ENCODE results near the gene SLC25A22. TPM values are rescaled to one million over a fixed set of nuclear protein-coding genes. Genes with fewer than 3 reads are reported as not detected.
A peak's percentile ranks its signal among the peaks of the same experiment; 100 is the strongest.

The SLC25A22 gene
- total RNA-seq, 1 donor from 2014 or later, result 10.3 TPM

GRCh38 chr11:767238-767637 is 30.8 kb downstream of the SLC25A22 start:
- Histone ChIP-seq H3K4me1 (peaks cover 5% of the 10 kb centered on the region), H3K4me3 (no peak overlapping the region), H3K9me3 (no peaks in the 10 kb centered on the region), H3K27me3 (no peaks in the 10 kb centered on the region), H3K36me3 (peaks cover 0 to 46% of the 10 kb centered on the region in 2 donors), H3K27ac (no peak overlapping the region)
- no peak for DNase-seq (ENCODE audit: extremely low spot score in 2 of 2)
- intact Hi-C loops (cut with DNase I), result no loop called here
- no peak for TF ChIP-seq POLR2AphosphoS5 (IDR thresholded peaks at IDR 0.05; ENCODE audit: insufficient read depth in 1 of 2, low read depth in 1 of 2)
- no peak for TF ChIP-seq POLR2A (IDR thresholded peaks at IDR 0.05)
- no peak for TF ChIP-seq CTCF (IDR thresholded peaks at IDR 0.05)

GRCh38 chr11:766936-767210 is 31.2 kb downstream of the SLC25A22 start:
- DNase-seq (ENCODE audit: extremely low spot score in 2 of 2), result no peak
- Histone ChIP-seq H3K36me3 (peaks cover 0 to 42% of the 10 kb centered on the region in 2 donors), H3K4me3 (no peak overlapping the region), H3K27ac (no peak overlapping the region), H3K27me3 (no peaks in the 10 kb centered on the region), H3K4me1 (peaks cover 6% of the 10 kb centered on the region), H3K9me3 (no peaks in the 10 kb centered on the region)
- no peak for TF ChIP-seq POLR2AphosphoS5 (IDR thresholded peaks at IDR 0.05; ENCODE audit: insufficient read depth in 1 of 2, low read depth in 1 of 2)
- no peak for TF ChIP-seq CTCF (IDR thresholded peaks at IDR 0.05)
- no peak for TF ChIP-seq POLR2A (IDR thresholded peaks at IDR 0.05)
- intact Hi-C loops (cut with DNase I), result no loop called here

GRCh38 chr11:766106-766935 is 31.8 kb downstream of the SLC25A22 start:
- no peak overlapping the region for H3K4me3 ChIP-seq
- no peaks in the 10 kb centered on the region for H3K9me3 ChIP-seq
- H3K36me3 ChIP-seq, result peaks cover 0 to 37% of the 10 kb centered on the region in 2 donors
- H3K27me3 ChIP-seq, result no peaks in the 10 kb centered on the region
- DNase-seq (ENCODE audit: extremely low spot score in 2 of 2), result no peak
- TF ChIP-seq POLR2AphosphoS5 (IDR thresholded peaks at IDR 0.05; ENCODE audit: insufficient read depth in 1 of 2, low read depth in 1 of 2) (no peak), CTCF (IDR thresholded peaks at IDR 0.05) (no peak), POLR2A (IDR thresholded peaks at IDR 0.05) (no peak)
- intact Hi-C loops (cut with DNase I), result no loop called here
- H3K27ac ChIP-seq, result no peak overlapping the region
- peaks cover 6% of the 10 kb centered on the region for H3K4me1 ChIP-seq

GRCh38 chr11:765802-766091 is 32.3 kb downstream of the SLC25A22 start:
- Histone ChIP-seq H3K9me3 (no peaks in the 10 kb centered on the region), H3K27ac (no peak overlapping the region), H3K27me3 (no peaks in the 10 kb centered on the region), H3K36me3 (peaks cover 0 to 36% of the 10 kb centered on the region in 2 donors), H3K4me3 (no peak overlapping the region), H3K4me1 (peaks cover 6% of the 10 kb centered on the region)
- no peak for TF ChIP-seq POLR2AphosphoS5 (IDR thresholded peaks at IDR 0.05; ENCODE audit: insufficient read depth in 1 of 2, low read depth in 1 of 2)
- TF ChIP-seq POLR2A (IDR thresholded peaks at IDR 0.05), result no peak
- no peak for TF ChIP-seq CTCF (IDR thresholded peaks at IDR 0.05)
- DNase-seq (ENCODE audit: extremely low spot score in 2 of 2), result no peak
- intact Hi-C loops (cut with DNase I), result no loop called here

GRCh38 chr11:765025-765801 is 32.9 kb downstream of the SLC25A22 start:
- H3K36me3 ChIP-seq, result peaks cover 0 to 38% of the 10 kb centered on the region in 2 donors
- no peak for DNase-seq (ENCODE audit: extremely low spot score in 2 of 2)

More at GRCh38 chr11:765025-765801, 32.9 kb downstream of the SLC25A22 start:
- no peaks in the 10 kb centered on the region for H3K9me3 ChIP-seq
- H3K27me3 ChIP-seq, result no peaks in the 10 kb centered on the region
- H3K27ac ChIP-seq, result no peak overlapping the region
- no peak overlapping the region for H3K4me3 ChIP-seq
- TF ChIP-seq POLR2AphosphoS5 (IDR thresholded peaks at IDR 0.05; ENCODE audit: insufficient read depth in 1 of 2, low read depth in 1 of 2) (no peak), CTCF (IDR thresholded peaks at IDR 0.05) (peak in 2 of 3 experiments; percentile 2 to 49), POLR2A (IDR thresholded peaks at IDR 0.05) (no peak)
- H3K4me1 ChIP-seq, result peaks cover 6% of the 10 kb centered on the region
- intact Hi-C loops (cut with DNase I), result no loop called here
